Peyer's patch (tissue), 4 donors: ENCODE measurements around the gene AGBL2. TPM values are rescaled to one million over a fixed set of nuclear protein-coding genes. Genes with fewer than 3 reads are reported as not detected.
"Not testable (repeated sequence)": the region's sequence is repeated elsewhere in the genome, so short reads cannot be mapped to it uniquely, and the experiment has no call there.

Experiments used
- DNase-seq, 3 donors: peaks; one replicate each; pipeline ENCODE4 v3.0.0-alpha.2; 2017 to 2019
- H3K27ac ChIP-seq, 4 donors: fragments of 200-600 bp; sonication (generic); one replicate each; pipeline ENCODE4 v1.5.1; 2016 to 2019
- H3K27me3 ChIP-seq, 2 donors: fragments of 200-600 bp; sonication (generic); one replicate each; pipeline ENCODE4 v1.5.1; 2019
- H3K36me3 ChIP-seq, 3 donors: fragments of 200-600 bp; sonication (generic); one replicate each; pipeline ENCODE4 v1.5.1; 2016 to 2019
- H3K4me1 ChIP-seq, 4 donors: fragments of 200-600 bp; sonication (generic); one replicate each; pipeline ENCODE4 v1.5.1; 2016 to 2019
- H3K4me3 ChIP-seq, 4 donors: fragments of 200-600 bp; sonication (generic); 1 replicate in 3 of 4; 2 replicates in 1 of 4; pipeline ENCODE4 v1.5.1; 2016 to 2019; ENCODE audit warnings: mild to moderate bottlenecking in 1 of 4
- H3K9me3 ChIP-seq, 4 donors: fragments of 200-600 bp; sonication (generic); one replicate each; pipeline ENCODE4 v1.5.1; 2016 to 2019; ENCODE audit warnings: mild to moderate bottlenecking in 1 of 4
- CTCF ChIP-seq, 6 experiments: fragments of 450-650 bp in 4 of 6; fragments of 200-600 bp in 2 of 6; sonication (generic) in 1 of 6; IDR thresholded peaks; one replicate each; pipeline ENCODE4 v1.5.1; 2017 to 2019; ENCODE audit warnings: antibody characterized with exemption in 6 of 6, mild to moderate bottlenecking in 3 of 6, moderate library complexity in 1 of 6
- POLR2A ChIP-seq, 2 donors: fragments of 450-650 bp; IDR thresholded peaks; one replicate each; pipeline ENCODE4 v1.5.1; 2017; ENCODE audit warnings: antibody characterized with exemption in 2 of 2, mild to moderate bottlenecking in 2 of 2, moderate library complexity in 2 of 2
- total RNA-seq, 4 donors: library from RNA; depleted of rRNA; stranded (reverse); fragments of >200 nt; gene quantifications; one replicate each; pipeline ENCODE4 v1.1.0, GENCODE V29; 2016

AGBL2 gene
- total RNA-seq = 10 to 100 TPM in 1 of 4 donors, 1 to 10 TPM in 3; 1.7 to 17.4 (median 4.4) TPM

- TF ChIP-seq CTCF (IDR thresholded peaks at IDR 0.05) (no peak), POLR2A (IDR thresholded peaks at IDR 0.05) (peak; percentile 69 to 78)
- no peaks in the 10 kb centered on the region for H3K9me3 ChIP-seq
- H3K27me3 ChIP-seq = no peaks in the 10 kb centered on the region
- peak within 1 kb of the TSS; percentile 64 to 87 (median 78) for H3K27ac ChIP-seq
- H3K36me3 ChIP-seq = peaks cover 0 to 32% (median 6%) of the 10 kb centered on the region in 3 donors
- DNase-seq = peak; percentile 86 to 93 (median 89)
- peak within 1 kb of the TSS; percentile 60 to 96 (median 68) for H3K4me3 ChIP-seq
- peaks cover 0 to 6% (median 0%) of the 10 kb centered on the region in 4 donors for H3K4me1 ChIP-seq
These were observed at the start of gene AGBL2 for GRCh38 chr11:47715082-47715669. Gene AGBL2, minus strand, starts transcription at chr11:47715369. Its CDS starts 719 bp downstream, at chr11:47714650.

- H3K4me1 ChIP-seq, H3K27ac ChIP-seq, H3K4me3 ChIP-seq, H3K27me3 ChIP-seq, H3K9me3 ChIP-seq: not testable (repeated sequence)
- H3K36me3 ChIP-seq = peaks cover 0 to 92% (median 0%) of the 10 kb centered on the region in 3 donors
- DNase-seq = peak in 1 of 3 donors; percentile 28
These were observed 44.1 kb upstream of the AGBL2 start for GRCh38 chr11:47759291-47759690.

- no peak for DNase-seq
These were observed 41.0 kb upstream of the AGBL2 start for GRCh38 chr11:47756208-47756607.

GRCh38 chr11:47750725-47751124, 35.6 kb upstream of the AGBL2 start:
- TF ChIP-seq CTCF (IDR thresholded peaks at IDR 0.05) (no peak), POLR2A (IDR thresholded peaks at IDR 0.05) (no peak)
- Histone ChIP-seq H3K4me3 (no peak overlapping the region), H3K9me3 (no peaks in the 10 kb centered on the region), H3K27me3 (no peaks in the 10 kb centered on the region), H3K27ac (no peak overlapping the region), H3K4me1 (no peaks in the 10 kb centered on the region), H3K36me3 (peaks cover 0 to 99% (median 5%) of the 10 kb centered on the region in 3 donors)
- DNase-seq = no peak

More at GRCh38 chr11:47756208-47756607, 41.0 kb upstream of the AGBL2 start:
- Histone ChIP-seq H3K4me3 (no peak overlapping the region), H3K27ac (no peak overlapping the region), H3K27me3 (no peaks in the 10 kb centered on the region), H3K36me3 (peaks cover 0 to 96% (median 2%) of the 10 kb centered on the region in 3 donors), H3K9me3 (no peaks in the 10 kb centered on the region), H3K4me1 (no peaks in the 10 kb centered on the region)
- TF ChIP-seq CTCF (IDR thresholded peaks at IDR 0.05) = no peak
- no peak for TF ChIP-seq POLR2A (IDR thresholded peaks at IDR 0.05)

- H3K4me1 ChIP-seq, H3K27me3 ChIP-seq, DNase-seq, H3K9me3 ChIP-seq, H3K27ac ChIP-seq, H3K4me3 ChIP-seq: not testable (repeated sequence)
- peaks cover 0 to 97% (median 3%) of the 10 kb centered on the region in 3 donors for H3K36me3 ChIP-seq
These were observed 27.3 kb upstream of the AGBL2 start for GRCh38 chr11:47742494-47742893.

GRCh38 chr11:47737817-47738216, 22.6 kb upstream of the AGBL2 start:
- not testable (repeated sequence) for H3K4me3 ChIP-seq, DNase-seq, H3K9me3 ChIP-seq, H3K4me1 ChIP-seq, H3K27me3 ChIP-seq, H3K27ac ChIP-seq
- H3K36me3 ChIP-seq = peaks cover 0 to 97% (median 0%) of the 10 kb centered on the region in 3 donors

- Histone ChIP-seq H3K4me3 (no peak overlapping the region), H3K36me3 (peaks cover 0 to 100% (median 0%) of the 10 kb centered on the region in 3 donors), H3K9me3 (no peaks in the 10 kb centered on the region), H3K27ac (no peak overlapping the region), H3K27me3 (no peaks in the 10 kb centered on the region), H3K4me1 (no peaks in the 10 kb centered on the region)
- no peak for DNase-seq
- TF ChIP-seq CTCF (IDR thresholded peaks at IDR 0.05) = no peak
- TF ChIP-seq POLR2A (IDR thresholded peaks at IDR 0.05) = no peak
These were observed 17.1 kb upstream of the AGBL2 start for GRCh38 chr11:47732271-47732670.
